DMS153 treated with DMSO at 0.1 percent for 48 hours (cell line): Measurements from ENCODE around the gene PDE3A.

Experiments used
- DNase-seq: peaks from one replicate; lab custom pipeline; 2025; ENCODE audit not compliant: unreplicated experiment; lab: John Stamatoyannopoulos, UW

Gene PDE3A

GRCh38 chr12:20420557-20420956, 52.2 kb downstream of the PDE3A start:
- DNase-seq = no peak

GRCh38 chr12:20421421-20421820, 53.1 kb downstream of the PDE3A start:
- no peak for DNase-seq

- no peak for DNase-seq
Measured at GRCh38 chr12:20423557-20423956, 55.2 kb downstream of the PDE3A start.

GRCh38 chr12:20424841-20425240, 56.5 kb downstream of the PDE3A start:
- no peak for DNase-seq

GRCh38 chr12:20426191-20426590, 57.9 kb downstream of the PDE3A start:
- no peak for DNase-seq

- no peak for DNase-seq
Measured at GRCh38 chr12:20426957-20427356, 58.6 kb downstream of the PDE3A start.

- no peak for DNase-seq
Measured at GRCh38 chr12:20429852-20430251, 61.5 kb downstream of the PDE3A start.

- DNase-seq = no peak
Measured at GRCh38 chr12:20432290-20432689, 64.0 kb downstream of the PDE3A start.

- no peak for DNase-seq
Measured at GRCh38 chr12:20434996-20435395, 66.7 kb downstream of the PDE3A start.

GRCh38 chr12:20436316-20436715, 68.0 kb downstream of the PDE3A start:
- no peak for DNase-seq

- DNase-seq = no peak
Measured at GRCh38 chr12:20438299-20438779, 70.0 kb downstream of the PDE3A start.

GRCh38 chr12:20439626-20440025, 71.3 kb downstream of the PDE3A start:
- no peak for DNase-seq

GRCh38 chr12:20440408-20440807, 72.1 kb downstream of the PDE3A start:
- no peak for DNase-seq

GRCh38 chr12:20442322-20442721, 74.0 kb downstream of the PDE3A start:
- no peak for DNase-seq

GRCh38 chr12:20443255-20443654, 74.9 kb downstream of the PDE3A start:
- DNase-seq = no peak

GRCh38 chr12:20443792-20444191, 75.5 kb downstream of the PDE3A start:
- no peak for DNase-seq

- no peak for DNase-seq
Measured at GRCh38 chr12:20444595-20445170, 76.3 kb downstream of the PDE3A start.

GRCh38 chr12:20445687-20446086, 77.3 kb downstream of the PDE3A start:
- no peak for DNase-seq

GRCh38 chr12:20446836-20447235, 78.5 kb downstream of the PDE3A start:
- no peak for DNase-seq

- DNase-seq = no peak
Measured at GRCh38 chr12:20448781-20449180, 80.4 kb downstream of the PDE3A start.

- no peak for DNase-seq
Measured at GRCh38 chr12:20450591-20451180, 82.3 kb downstream of the PDE3A start.

GRCh38 chr12:20451761-20452160, 83.4 kb downstream of the PDE3A start:
- no peak for DNase-seq

GRCh38 chr12:20452496-20453010, 84.2 kb downstream of the PDE3A start:
- no peak for DNase-seq
